K562 (cell line): Measurements from ENCODE around the gene FAM124A. TPM values are rescaled to one million over a fixed set of nuclear protein-coding genes. Genes with fewer than 3 reads are reported as not detected.

Source experiments
- ATAC-seq: fragments of 200-7000 bp; cut with Tn5 transposase; 3 replicates; pipeline ENCODE4 v1.9.1; 2020; ENCODE audit warnings: moderate library complexity
- BruUV-seq: library from RNA; stranded (reverse); fragments of 400-500 nt; replicated peaks from 2 replicates; lab custom pipeline; 2021; lab: Mats Ljungman, UMichigan
- CTCF ChIA-PET: fragments of 300-600 bp; formaldehyde crosslinking; extraction: SDS; loops from one replicate; lab custom pipeline; 2021; ENCODE audit warnings: low intra/inter-chr PET ratio; lab: Yijun Ruan, JAX
- POLR2A ChIA-PET: fragments of 300-600, 350-650 bp; sonication (Branson Sonifier 250); formaldehyde crosslinking; extraction: SDS; loops from one replicate; lab custom pipeline; 2021; ENCODE audit warnings: antibody characterized with exemption, inconsistent platforms; lab: Yijun Ruan, JAX
- DNase-seq, 4 experiments: peaks; one replicate each; pipeline versions ENCODE4 v3.0.0 to v3.0.0-alpha.2; 2011 to 2018; ENCODE audit warnings: low spot score in 3 of 4, mixed read lengths in 3 of 4; ENCODE audit errors: extremely low read depth in 1 of 4
- FAIRE-seq: peaks from 2 replicates; lab custom pipeline; 2011; peaks lifted over from hg19 to GRCh38; lab: Jason Lieb, UNC
- H2AFZ ChIP-seq: 2 replicates; pipeline ENCODE4 v1.6.0; 2011; ENCODE audit warnings: low read depth, low read length, control low read depth, inconsistent platforms
- H3K27ac ChIP-seq: fragments of 200-600 bp; 3 replicates; pipeline ENCODE4 v1.8.0; 2011; ENCODE audit warnings: low read depth, mild to moderate bottlenecking, control low read depth, inconsistent platforms, low read length, moderate library complexity, mixed read lengths; ENCODE audit errors: extremely low read depth
- H3K27me3 ChIP-seq, 2 experiments: fragments of 300-600 bp in 1 of 2; 2 replicates in 1 of 2; 3 replicates in 1 of 2; pipeline versions ENCODE4 v1.6.0 to v1.8.0; 2011; ENCODE audit warnings: inconsistent platforms in 2 of 2, low read length in 2 of 2, mild to moderate bottlenecking in 1 of 2, mixed read lengths in 1 of 2, moderate library complexity in 1 of 2; ENCODE audit not compliant: control insufficient read depth in 2 of 2, insufficient read depth in 2 of 2
- H3K36me3 ChIP-seq: fragments of 300-600 bp; 3 replicates; pipeline ENCODE4 v1.8.0; 2011; ENCODE audit warnings: mild to moderate bottlenecking, low read length, inconsistent platforms; ENCODE audit not compliant: control insufficient read depth, insufficient read depth
- H3K4me1 ChIP-seq, 2 experiments: fragments of 200-600 bp in 1 of 2; replicated peaks in 1 of 2; 2 replicates in 1 of 2; 3 replicates in 1 of 2; pipeline versions ENCODE4 v1.5.1 to v1.8.0; 2011; ENCODE audit warnings: inconsistent platforms in 2 of 2, low read length in 2 of 2, mild to moderate bottlenecking in 1 of 2, mixed read lengths in 1 of 2, moderate library complexity in 1 of 2; ENCODE audit not compliant: control insufficient read depth in 2 of 2, insufficient read depth in 2 of 2
- H3K4me2 ChIP-seq: 2 replicates; pipeline ENCODE4 v1.6.1; 2011; ENCODE audit warnings: low read length, control low read depth, inconsistent platforms, mixed read lengths; ENCODE audit not compliant: insufficient read depth
- H3K4me3 ChIP-seq: fragments of 200-600 bp; sonication (generic), shearing (Covaris generic); 2 replicates; pipeline ENCODE4 v1.5.1; 2016; ENCODE audit warnings: control low read depth, inconsistent platforms
- H3K79me2 ChIP-seq: fragments of 200-600 bp; 3 replicates; pipeline ENCODE4 v1.8.0; 2011; ENCODE audit warnings: low read length, inconsistent platforms; ENCODE audit not compliant: control insufficient read depth, insufficient read depth
- H3K9ac ChIP-seq, 2 experiments: 2 replicates each; pipeline versions ENCODE4 v1.6.0 to v1.6.1; 2011; ENCODE audit warnings: low read depth in 2 of 2, low read length in 2 of 2, control low read depth in 1 of 2, inconsistent platforms in 1 of 2, mild to moderate bottlenecking in 1 of 2, mixed read lengths in 1 of 2; ENCODE audit not compliant: insufficient read depth in 1 of 2
- H3K9me1 ChIP-seq: one replicate; pipeline ENCODE4 v1.6.0; 2011; ENCODE audit warnings: inconsistent platforms, mild to moderate bottlenecking, low read length, moderate library complexity; ENCODE audit not compliant: control insufficient read depth, insufficient read depth
- H3K9me3 ChIP-seq: replicated peaks from 2 replicates; pipeline ENCODE4 v1.5.1; 2011; ENCODE audit warnings: low read depth, low read length, inconsistent platforms; ENCODE audit not compliant: control insufficient read depth, insufficient read depth
- H4K20me1 ChIP-seq: replicated peaks from 2 replicates; pipeline ENCODE4 v1.6.1; 2011; ENCODE audit warnings: low read length, inconsistent platforms, mixed read lengths; ENCODE audit not compliant: control insufficient read depth, insufficient read depth
- CTCFL ChIP-seq: IDR thresholded peaks from 2 replicates; pipeline ENCODE4 v1.6.1; 2011; ENCODE audit warnings: borderline replicate concordance, low read depth, mild to moderate bottlenecking, moderate library complexity, low read length; ENCODE audit not compliant: insufficient read depth, poor library complexity, severe bottlenecking
- EP400 ChIP-seq: fragments of 450-650 bp; IDR thresholded peaks from 2 replicates; pipeline ENCODE4 v1.6.1; 2017; ENCODE audit warnings: antibody characterized with exemption, mild to moderate bottlenecking, moderate library complexity
- HDAC6 ChIP-seq: IDR thresholded peaks from 2 replicates; pipeline ENCODE4 v1.6.1; 2012; ENCODE audit warnings: low read depth, mild to moderate bottlenecking, control low read depth, inconsistent platforms, low read length, moderate library complexity
- HMG20A ChIP-seq: fragments of 450-650 bp; formaldehyde crosslinking; conservative IDR thresholded peaks from 2 replicates; pipeline ENCODE4 v1.4.0; 2020; ENCODE audit warnings: mild to moderate bottlenecking, mixed read lengths
- MBD1 ChIP-seq: fragments of 250-450 bp; sonication (Bioruptor Pico); IDR thresholded peaks from 2 replicates; pipeline ENCODE4 v1.8.0; 2022; ENCODE audit warnings: inconsistent platforms
- NEUROD1 ChIP-seq: fragments of 150-350 bp; IDR thresholded peaks from 2 replicates; pipeline ENCODE4 v1.6.1; 2014; ENCODE audit warnings: borderline replicate concordance, low read length, low read depth; ENCODE audit not compliant: partially characterized antibody
- TFAM ChIP-seq: fragments of 250-450 bp; sonication (Bioruptor Pico); conservative IDR thresholded peaks from 2 replicates; pipeline ENCODE4 v1.5.0; 2021; ENCODE audit warnings: mild to moderate bottlenecking, moderate library complexity
- ZHX1 ChIP-seq: fragments of 150-350 bp; conservative IDR thresholded peaks from 2 replicates; pipeline ENCODE4 v1.6.1; 2014; ENCODE audit warnings: low read length
- ZNF24 ChIP-seq: fragments of 450-650 bp; IDR thresholded peaks from 2 replicates; pipeline ENCODE4 v1.6.1; 2016
- ZNF57 ChIP-seq: fragments of 450-650 bp; formaldehyde crosslinking; IDR thresholded peaks from 2 replicates; pipeline ENCODE4 v1.4.0; 2020; ENCODE audit warnings: mild to moderate bottlenecking, moderate library complexity
- ZNF696 ChIP-seq: fragments of 250-450 bp; sonication (Bioruptor Pico); conservative IDR thresholded peaks from 2 replicates; pipeline ENCODE4 v1.4.0; 2020; ENCODE audit warnings: mild to moderate bottlenecking, moderate library complexity
- ZNF77 ChIP-seq: fragments of 250-450 bp; sonication (Bioruptor Pico); IDR thresholded peaks from 2 replicates; pipeline ENCODE4 v1.5.0; 2020
- WGBS: fragments of 100-300 bp; shearing (Covaris generic); methylation state at CpG from one replicate; pipeline ENCODE4 v1.1.6; 2016; ENCODE audit warnings: low coverage, mixed read lengths; ENCODE audit not compliant: insufficient coverage; ENCODE audit errors: missing lambda C conversion rate; 5-methylcytosine and 5-hydroxymethylcytosine counted together
- in situ Hi-C: fragments of 300-500 bp; cut with MboI; formaldehyde crosslinking; loops from 4 replicates; pipeline ENCODE4 v1.15.0; 2018; ENCODE audit warnings: inconsistent platforms, mixed read lengths
- intact Hi-C: fragments of 100-400 bp; cut with micrococcal nuclease; formaldehyde crosslinking; loops from 2 replicates; pipeline ENCODE4 v1.14.2; 2022
- polyA plus RNA-seq, 8 experiments: library from polyadenylated mRNA; depleted of rRNA in 4 of 8; stranded (reverse) in 5 of 8; unstranded in 3 of 8; fragments of >200 nt; fragmentation: Nextera tagmentation in 2 of 8; fragmentation: Illumina TruSeq in 1 of 8; extraction: Ambion mirVana in 2 of 8; extraction: Trizol in 1 of 8; gene quantifications; 2 replicates each; pipeline versions ENCODE4 v1.2.1 to v1.2.3, GENCODE V29; 2011 to 2014; ENCODE audit warnings: inconsistent platforms in 1 of 8, missing spikeins in 1 of 8
- total RNA-seq, 7 experiments: library from RNA; depleted of rRNA in 6 of 7; stranded (reverse); fragments of >200 nt in 6 of 7; fragmentation: Illumina TruSeq in 2 of 7; extraction: Trizol in 2 of 7; gene quantifications; 2 replicates each; pipeline versions ENCODE4 v1.2.1 to v1.2.3, GENCODE V29; 2011 to 2021; ENCODE audit warnings: low replicate concordance in 1 of 7

FAM124A gene
- total and polyA plus RNA-seq, 9 of the 15 experiments (the other 6 are each of a cell fraction or from before 2014, with no cell fraction given), result not detected

GRCh38 chr13:51237887-51238286 is 15.7 kb downstream of the FAM124A start:
- Histone ChIP-seq H3K4me2 (no peak overlapping the region), H3K27ac (no peak overlapping the region), H3K9me3 (no peaks in the 10 kb centered on the region), H3K4me3 (no peak overlapping the region), H3K4me1 (no peaks in the 10 kb centered on the region), H3K9ac (no peak overlapping the region), H3K36me3 (no peaks in the 10 kb centered on the region), H2AFZ (no peak overlapping the region), H3K27me3 (peaks cover 0 to 5% of the 10 kb centered on the region in 2 experiments; a peak in 1 of 5 replicates), H3K9me1 (no peaks in the 10 kb centered on the region), H4K20me1 (no peaks in the 10 kb centered on the region), H3K79me2 (no peaks in the 10 kb centered on the region)
- in situ Hi-C loops, result no loop called here
- WGBS, result 0% methylated on average over 2 of the region's 2 CpGs
- ChIA-PET CTCF (no interaction called here), POLR2A (no interaction called here)
- no peak for DNase-seq
- no TSS peak for BruUV-seq
- no peak for FAIRE-seq
- no peak for TF ChIP-seq TFAM (CRISPR knock-in tag)
- TF ChIP-seq ZNF696 (CRISPR knock-in tag), result no peak
- TF ChIP-seq HMG20A (CRISPR knock-in tag), result no peak
- TF ChIP-seq NEUROD1, result no peak
- no peak for TF ChIP-seq CTCFL
- TF ChIP-seq ZNF77 (CRISPR knock-in tag), result no peak
- no peak for TF ChIP-seq ZNF24
- TF ChIP-seq EP400, result no peak
- no peak for TF ChIP-seq ZNF57 (CRISPR knock-in tag)
- no peak for TF ChIP-seq HDAC6
- no peak for TF ChIP-seq MBD1 (CRISPR knock-in tag)
- TF ChIP-seq ZHX1, result no peak
- ATAC-seq, result no peak
- intact Hi-C loops, result no loop called here
